GM12891 (cell line): Measurements from ENCODE around the gene NRP1.

Experiments
- SPI1 ChIP-seq: IDR thresholded peaks from 2 replicates; pipeline ENCODE4 v1.6.1; 2011; ENCODE audit warnings: low read depth, low read length, control low read depth
- TAF1 ChIP-seq: IDR thresholded peaks from 2 replicates; pipeline ENCODE4 v1.6.1; 2011; ENCODE audit warnings: low read depth, low read length, control low read depth

GRCh38 chr10:33286157-33286934, 48.1 kb downstream of the NRP1 start:
- TF ChIP-seq TAF1 (no peak), SPI1 (no peak)
